Left cardiac atrium (tissue), 4 donors: ENCODE data around the gene IQGAP2. TPM values are rescaled to one million over a fixed set of nuclear protein-coding genes. Genes with fewer than 3 reads are reported as not detected.
"Not testable (repeated sequence)": the region's sequence is repeated elsewhere in the genome, so short reads cannot be mapped to it uniquely, and the experiment has no call there.

Experiments
- ATAC-seq, 2 donors: fragments of 200-7000 bp; cut with Tn5 transposase; one replicate each; pipeline ENCODE4 v1.9.1; 2020; ENCODE audit warnings: mild to moderate bottlenecking in 2 of 2, moderate library complexity in 2 of 2
- DNase-seq: peaks from one replicate; pipeline ENCODE4 v3.0.0-alpha.2; 2020
- intact Hi-C, 2 donors: fragments of 100-400 bp; cut with DNase I; formaldehyde crosslinking; loops; one replicate each; pipeline versions ENCODE4 v1.14.1 to v1.15.1; 2022 to 2023
- total RNA-seq, 2 donors: library from RNA; stranded (reverse); fragmentation: NEBNext Ultra II Directional; extraction: Animal tissue kit (Norgen Biotek cat#: 25700); gene quantifications; one replicate each; pipeline ENCODE4 v1.2.1, GENCODE V29; 2021
- donor health status: DM: no; HTN: yes; CAD: no.
- donor health status: DM: no; HTN: yes; CAD: no; lungs with severe emphysema.
- donor health status: DM: yes; HTN: yes; CAD: no.
- donor health status: Dilated cardiomyopathy.

Gene IQGAP2
- total RNA-seq, 2 donors from 2014 or later: 6.9 to 11.6 TPM

GRCh38 chr5:76406673-76407072, 3.6 kb downstream of the IQGAP2 start:
- ATAC-seq (no peak), DNase-seq (no peak)
- intact Hi-C loops: no loop called here

- ATAC-seq (no peak), DNase-seq (no peak)
- intact Hi-C loops: no loop called here
These were observed 5.1 kb downstream of the IQGAP2 start for GRCh38 chr5:76408104-76408654.

GRCh38 chr5:76412511-76412910, 9.4 kb downstream of the IQGAP2 start:
- ATAC-seq (no peak), DNase-seq (no peak)
- intact Hi-C loops: no loop called here

GRCh38 chr5:76413746-76414145, 10.7 kb downstream of the IQGAP2 start:
- ATAC-seq (no peak), DNase-seq (no peak)
- intact Hi-C loops: no loop called here

- ATAC-seq (no peak), DNase-seq (no peak)
- intact Hi-C loops: no loop called here
These were observed 11.7 kb downstream of the IQGAP2 start for GRCh38 chr5:76414788-76415187.

GRCh38 chr5:76415855-76416254, 12.8 kb downstream of the IQGAP2 start:
- no peak for ATAC-seq
- intact Hi-C loops: no loop called here
- DNase-seq: no peak

- no peak for ATAC-seq
- intact Hi-C loops: no loop called here
- no peak for DNase-seq
These were observed 16.7 kb downstream of the IQGAP2 start for GRCh38 chr5:76419597-76420298.

GRCh38 chr5:76422227-76422626, 19.1 kb downstream of the IQGAP2 start:
- intact Hi-C loops: no loop called here

GRCh38 chr5:76422742-76423141, 19.7 kb downstream of the IQGAP2 start:
- intact Hi-C loops: no loop called here
- no peak for ATAC-seq
- no peak for DNase-seq

More at GRCh38 chr5:76422227-76422626, 19.1 kb downstream of the IQGAP2 start:
- no peak for DNase-seq
- ATAC-seq: no peak

- DNase-seq: no peak
- no peak for ATAC-seq
- intact Hi-C loops: no loop called here
These were observed 22.1 kb downstream of the IQGAP2 start for GRCh38 chr5:76425146-76425545.

GRCh38 chr5:76425928-76426804, 23.1 kb downstream of the IQGAP2 start:
- ATAC-seq: no peak
- intact Hi-C loops: no loop called here
- DNase-seq: no peak

- no peak for ATAC-seq
- no peak for DNase-seq
- intact Hi-C loops: no loop called here
These were observed 24.4 kb downstream of the IQGAP2 start for GRCh38 chr5:76427206-76428140.

GRCh38 chr5:76428550-76428949, 25.5 kb downstream of the IQGAP2 start:
- intact Hi-C loops, ATAC-seq, DNase-seq: not testable (repeated sequence)

- DNase-seq: no peak
- ATAC-seq: no peak
- intact Hi-C loops: no loop called here
These were observed 30.2 kb downstream of the IQGAP2 start for GRCh38 chr5:76433261-76433660.

GRCh38 chr5:76437507-76437906, 34.4 kb downstream of the IQGAP2 start:
- intact Hi-C loops, ATAC-seq, DNase-seq: not testable (repeated sequence)

GRCh38 chr5:76438025-76438424, 34.9 kb downstream of the IQGAP2 start:
- DNase-seq (no peak), ATAC-seq (no peak)
- intact Hi-C loops: no loop called here

GRCh38 chr5:76439201-76439600, 36.1 kb downstream of the IQGAP2 start:
- DNase-seq (no peak), ATAC-seq (no peak)
- intact Hi-C loops: no loop called here

GRCh38 chr5:76439929-76440328, 36.8 kb downstream of the IQGAP2 start:
- DNase-seq (no peak), ATAC-seq (no peak)
- intact Hi-C loops: no loop called here

GRCh38 chr5:76441101-76441500, 38.0 kb downstream of the IQGAP2 start:
- intact Hi-C loops: no loop called here
- no peak for ATAC-seq
- DNase-seq: no peak
